HEK293T (cell line): Measurements from ENCODE around the gene ALOX12B.

Experiments used
- BHLHE40 ChIP-seq: fragments of 450-650 bp; IDR thresholded peaks from 2 replicates; pipeline ENCODE4 v1.6.1; 2016; ENCODE audit warnings: mild to moderate bottlenecking, moderate library complexity, borderline replicate concordance
- FOXK2 ChIP-seq: fragments of 450-650 bp; IDR thresholded peaks from 2 replicates; pipeline ENCODE4 v1.6.1; 2016; ENCODE audit warnings: mild to moderate bottlenecking
- FOXM1 ChIP-seq: fragments of 450-650 bp; IDR thresholded peaks from 2 replicates; pipeline ENCODE4 v1.6.1; 2017; ENCODE audit warnings: mild to moderate bottlenecking, borderline replicate concordance
- LEF1 ChIP-seq: fragments of 450-650 bp; IDR thresholded peaks from 2 replicates; pipeline ENCODE4 v1.6.1; 2017; ENCODE audit warnings: mild to moderate bottlenecking, borderline replicate concordance
- PKNOX1 ChIP-seq: fragments of 450-650 bp; IDR thresholded peaks from 2 replicates; pipeline ENCODE4 v1.6.1; 2016
- SP1 ChIP-seq: fragments of 450-650 bp; IDR thresholded peaks from 2 replicates; pipeline ENCODE4 v1.6.1; 2017
- SUZ12 ChIP-seq: fragments of 450-650 bp; IDR thresholded peaks from 2 replicates; pipeline ENCODE4 v1.6.1; 2016; ENCODE audit warnings: mild to moderate bottlenecking
- ZNF384 ChIP-seq: fragments of 450-650 bp; IDR thresholded peaks from 2 replicates; pipeline ENCODE4 v1.6.1; 2016

GRCh38 chr17:8120520-8121406 lies 33.2 kb upstream of the ALOX12B start:
- TF ChIP-seq BHLHE40 (no peak), FOXK2 (no peak), PKNOX1 (no peak), ZNF384 (no peak), SP1 (no peak), LEF1 (no peak), FOXM1 (no peak), SUZ12 (no peak)
